Mononuclear cell (primary cell): ENCODE results near the gene BOK. TPM values are rescaled to one million over a fixed set of nuclear protein-coding genes. Genes with fewer than 3 reads are reported as not detected.
"Not testable (repeated sequence)": the region's sequence is repeated elsewhere in the genome, so short reads cannot be mapped to it uniquely, and the experiment has no call there.

Source experiments
- H3K27me3 ChIP-seq: 2 replicates; pipeline ENCODE4 v1.6.0; 2011; ENCODE audit warnings: low read length, control low read depth; ENCODE audit not compliant: insufficient read depth
- H3K4me1 ChIP-seq: 2 replicates; pipeline ENCODE4 v1.5.1; 2011; ENCODE audit warnings: mild to moderate bottlenecking, low read length, control low read depth; ENCODE audit not compliant: insufficient read depth
- H3K4me3 ChIP-seq: 2 replicates; pipeline ENCODE4 v1.5.1; 2011; ENCODE audit warnings: mild to moderate bottlenecking, low read length, moderate library complexity
- H3K9me3 ChIP-seq: 2 replicates; pipeline ENCODE4 v1.5.1; 2011; ENCODE audit warnings: low read depth, mild to moderate bottlenecking, control low read depth, low read length
- total RNA-seq: library from RNA; depleted of rRNA; stranded (reverse); fragments of >200 nt; gene quantifications from one replicate; pipeline ENCODE4 v1.2.3, GENCODE V29; 2012

The BOK gene
- total RNA-seq, 1 donor: 0.52 TPM

- Histone ChIP-seq H3K4me3 (no peak overlapping the region), H3K9me3 (no peaks in the 10 kb centered on the region), H3K4me1 (no peaks in the 10 kb centered on the region), H3K27me3 (peaks cover 29% of the 10 kb centered on the region)
Observed at GRCh38 chr2:241560883-241561474, 2.4 kb downstream of the BOK start.

- Histone ChIP-seq H3K4me3 (no peak overlapping the region), H3K4me1 (no peaks in the 10 kb centered on the region), H3K27me3 (peaks cover 25% of the 10 kb centered on the region), H3K9me3 (no peaks in the 10 kb centered on the region)
Observed at GRCh38 chr2:241561832-241562231, 3.3 kb downstream of the BOK start.

- H3K27me3 ChIP-seq: peaks cover 20% of the 10 kb centered on the region
- no peaks in the 10 kb centered on the region for H3K4me1 ChIP-seq
- H3K9me3 ChIP-seq: no peaks in the 10 kb centered on the region
- no peak overlapping the region for H3K4me3 ChIP-seq
Observed at GRCh38 chr2:241562269-241562891, 3.8 kb downstream of the BOK start.

DNA sequence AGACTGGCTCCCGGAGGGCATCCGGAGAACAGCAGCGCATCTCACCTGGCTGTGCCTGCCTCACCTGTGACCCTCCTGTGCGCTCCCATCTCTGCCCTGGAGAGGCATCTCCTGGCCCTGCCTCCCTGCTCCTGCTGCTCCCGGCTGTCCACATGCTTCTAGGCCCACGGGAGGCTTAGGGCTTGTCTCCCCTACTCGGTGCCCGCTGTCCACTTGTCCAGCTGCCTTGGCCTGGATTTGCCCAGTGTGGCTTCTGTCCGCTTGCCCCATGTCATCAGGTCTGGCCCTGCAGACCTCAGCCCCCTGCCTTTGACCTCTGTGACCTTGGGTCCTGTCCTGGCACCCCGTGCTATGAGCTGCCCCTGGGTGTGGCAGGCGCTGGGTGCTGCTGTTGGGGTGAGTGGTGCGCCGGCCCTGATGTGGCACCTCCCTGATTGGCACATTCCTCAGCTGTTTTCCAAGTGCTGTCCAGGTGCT is 4.5 kb downstream of the BOK start:
- Histone ChIP-seq H3K9me3 (no peaks in the 10 kb centered on the region), H3K27me3 (peaks cover 13% of the 10 kb centered on the region), H3K4me1 (no peaks in the 10 kb centered on the region), H3K4me3 (no peak overlapping the region)

DNA sequence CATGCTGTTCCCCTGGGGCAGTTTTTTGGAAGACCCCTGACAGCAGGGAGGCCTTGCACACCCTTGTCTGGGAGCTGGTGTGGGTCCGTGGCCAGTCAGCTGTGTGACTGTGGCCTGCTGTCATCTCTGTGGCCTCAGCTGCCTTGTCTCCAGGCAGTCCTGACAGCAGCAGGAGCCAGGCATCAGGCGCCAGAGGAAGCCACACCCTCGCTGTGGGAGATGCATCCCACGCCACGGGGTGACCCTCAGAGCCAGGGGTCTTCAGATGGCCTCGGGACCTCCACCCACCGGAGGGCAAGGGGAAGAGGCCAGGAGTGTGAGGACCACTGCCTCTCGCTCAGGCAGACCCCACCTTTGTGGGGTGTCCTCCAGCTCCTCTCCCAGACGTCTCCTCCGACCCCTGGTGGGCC is 5.0 kb downstream of the BOK start:
- H3K27me3 ChIP-seq: peaks cover 8% of the 10 kb centered on the region
- no peaks in the 10 kb centered on the region for H3K4me1 ChIP-seq
- no peak overlapping the region for H3K4me3 ChIP-seq
- H3K9me3 ChIP-seq: no peaks in the 10 kb centered on the region

DNA sequence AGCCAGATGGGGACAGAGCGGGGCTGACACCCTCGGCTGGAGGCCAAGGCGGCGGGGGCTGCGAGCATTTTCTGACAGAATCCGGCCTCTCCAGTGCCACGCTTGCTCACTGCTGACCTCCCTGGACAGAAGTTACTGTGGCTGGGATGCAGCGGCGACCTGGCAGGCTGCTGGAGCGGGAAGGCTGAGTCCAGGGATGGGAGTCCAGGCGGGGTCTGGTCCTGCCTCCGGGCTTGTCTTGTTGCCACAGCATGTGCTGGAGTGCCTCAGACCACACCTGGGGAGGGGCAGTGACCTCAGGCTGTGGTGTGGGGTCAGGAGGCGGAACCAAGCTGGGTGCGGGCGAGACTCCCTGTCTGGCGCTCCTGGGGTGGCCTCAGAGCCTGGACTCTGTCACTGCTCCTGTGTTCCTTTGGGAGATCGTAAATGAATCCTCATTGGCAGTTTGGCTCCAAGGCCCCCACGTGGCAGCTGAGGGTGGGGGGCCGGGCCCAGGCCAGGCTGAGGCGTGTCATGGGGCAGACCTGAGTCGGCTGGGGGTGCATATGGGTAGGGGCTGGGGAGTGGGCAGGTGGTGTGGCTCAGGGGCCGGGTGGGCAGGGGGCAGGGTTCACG is 5.5 kb downstream of the BOK start:
- peaks cover 8% of the 10 kb centered on the region for H3K27me3 ChIP-seq
- H3K4me1 ChIP-seq: no peaks in the 10 kb centered on the region
- H3K4me3 ChIP-seq: no peak overlapping the region
- no peaks in the 10 kb centered on the region for H3K9me3 ChIP-seq

GRCh38 chr2:241564596-241565410 is 6.3 kb downstream of the BOK start:
- Histone ChIP-seq H3K9me3 (no peaks in the 10 kb centered on the region), H3K4me1 (no peaks in the 10 kb centered on the region), H3K27me3 (peaks cover 4% of the 10 kb centered on the region), H3K4me3 (no peak overlapping the region)

DNA sequence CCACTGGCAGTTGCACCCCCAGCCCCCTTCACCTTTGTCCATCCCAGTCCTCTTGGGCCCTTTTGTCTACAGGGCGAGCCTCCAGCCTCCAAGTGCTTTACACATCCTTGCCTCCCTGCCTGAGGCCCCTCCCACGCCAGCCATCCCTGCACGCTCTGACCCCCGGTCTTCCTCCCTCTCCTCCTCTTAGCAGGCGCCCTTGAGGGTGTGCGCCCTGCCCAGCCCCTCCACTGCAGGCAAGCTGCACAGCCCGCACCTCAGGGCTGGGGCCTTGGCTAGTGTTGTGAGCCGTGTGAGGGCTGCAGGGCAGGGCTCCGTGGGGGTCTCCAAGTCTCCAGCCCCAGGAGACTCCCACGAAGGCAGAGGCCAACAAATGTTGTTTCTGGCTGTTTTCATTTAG is 6.9 kb downstream of the BOK start:
- no peaks in the 10 kb centered on the region for H3K9me3 ChIP-seq
- H3K27me3 ChIP-seq: no peaks in the 10 kb centered on the region
- no peak overlapping the region for H3K4me3 ChIP-seq
- no peaks in the 10 kb centered on the region for H3K4me1 ChIP-seq

DNA sequence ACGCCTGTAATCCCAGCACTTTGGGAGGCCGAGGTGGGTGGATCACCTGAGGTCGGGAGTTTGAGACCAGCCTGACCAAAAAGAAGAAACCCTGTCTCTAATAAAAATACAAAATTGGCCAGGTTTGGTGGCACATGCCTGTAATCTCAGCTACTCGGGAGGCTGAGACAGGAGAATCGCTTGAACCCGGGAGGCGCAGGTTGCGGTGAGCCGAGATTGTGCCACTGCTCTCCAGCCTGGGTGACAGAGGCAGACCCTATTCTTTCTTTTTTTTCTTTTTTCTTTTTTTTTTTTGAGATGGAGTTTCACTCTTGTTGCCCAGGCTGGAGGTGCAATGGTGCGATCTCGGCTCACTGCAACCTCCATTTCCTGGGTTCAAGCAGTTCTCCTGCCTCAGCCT is 7.5 kb downstream of the BOK start:
- not testable (repeated sequence) for H3K9me3 ChIP-seq, H3K4me3 ChIP-seq, H3K4me1 ChIP-seq

GRCh38 chr2:241566468-241566867 is 7.9 kb downstream of the BOK start:
- Histone ChIP-seq H3K9me3 (no peaks in the 10 kb centered on the region), H3K4me3 (no peak overlapping the region), H3K27me3 (no peaks in the 10 kb centered on the region), H3K4me1 (no peaks in the 10 kb centered on the region)

More for the DNA sequence above, 7.5 kb downstream of the BOK start:
- H3K27me3 ChIP-seq: not testable (repeated sequence)

- H3K4me3 ChIP-seq, H3K27me3 ChIP-seq, H3K4me1 ChIP-seq, H3K9me3 ChIP-seq: not testable (repeated sequence)
Observed at GRCh38 chr2:241567266-241567665, 8.7 kb downstream of the BOK start.

DNA sequence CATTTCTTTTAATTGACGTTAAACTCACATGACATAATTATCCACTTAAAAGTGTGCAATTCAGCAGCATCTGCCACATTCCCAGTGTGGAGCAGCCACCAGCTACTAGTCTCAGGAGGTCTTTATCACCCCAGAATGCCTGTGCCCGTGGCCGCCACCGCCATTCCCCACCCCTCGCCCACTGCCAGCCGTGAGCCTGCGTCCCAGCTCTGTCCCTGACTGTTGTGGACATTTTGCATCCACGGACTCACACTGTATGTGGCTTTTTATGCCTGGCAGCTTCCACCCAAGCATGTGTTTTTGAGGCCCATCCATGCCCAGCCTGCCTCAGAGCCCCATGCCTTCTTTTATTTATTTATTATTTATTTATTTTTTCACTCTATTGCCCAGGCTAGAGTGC is 9.2 kb downstream of the BOK start:
- no peaks in the 10 kb centered on the region for H3K4me1 ChIP-seq
- no peak overlapping the region for H3K4me3 ChIP-seq
- no peaks in the 10 kb centered on the region for H3K27me3 ChIP-seq
- H3K9me3 ChIP-seq: no peaks in the 10 kb centered on the region

DNA sequence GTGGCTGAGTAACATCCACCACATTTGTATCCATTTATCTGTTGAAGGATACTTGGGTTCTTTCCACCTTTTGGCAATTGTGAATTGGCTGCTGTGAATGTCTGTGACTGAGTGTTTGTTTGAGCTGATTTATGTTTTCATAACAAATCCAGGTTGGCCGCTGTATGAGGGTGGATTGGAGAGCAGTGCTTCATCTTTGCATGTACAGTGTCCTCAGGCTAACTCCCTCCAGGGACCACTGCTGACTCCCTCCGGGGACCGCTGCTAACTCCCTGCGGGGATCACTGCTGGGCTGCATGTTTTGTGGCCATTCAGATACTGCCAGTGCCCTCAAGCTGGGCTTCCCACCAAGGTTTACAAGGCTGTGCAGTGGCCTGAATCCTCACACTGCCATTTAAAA is 10.2 kb downstream of the BOK start:
- no peaks in the 10 kb centered on the region for H3K9me3 ChIP-seq
- H3K4me3 ChIP-seq: no peak overlapping the region
- H3K4me1 ChIP-seq: no peaks in the 10 kb centered on the region
- H3K27me3 ChIP-seq: no peaks in the 10 kb centered on the region

DNA sequence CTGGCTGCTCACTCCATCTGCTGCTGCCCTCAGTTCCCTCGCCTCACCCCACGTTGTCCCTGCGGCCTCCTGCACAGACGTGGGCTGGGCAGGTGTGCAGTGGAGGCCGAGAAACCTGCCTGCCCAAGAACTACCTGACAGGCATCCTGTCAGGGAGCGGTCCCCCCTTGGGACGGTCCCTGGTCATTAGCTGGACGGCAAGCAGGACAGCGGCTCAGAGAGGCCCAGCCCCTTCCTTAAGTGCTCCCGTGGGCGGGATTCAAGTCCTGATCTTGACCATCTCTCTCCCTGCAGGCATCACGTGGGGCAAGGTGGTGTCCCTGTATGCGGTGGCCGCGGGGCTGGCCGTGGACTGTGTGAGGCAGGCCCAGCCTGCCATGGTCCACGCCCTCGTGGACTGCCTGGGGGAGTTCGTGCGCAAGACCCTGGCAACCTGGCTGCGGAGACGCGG is 11.3 kb downstream of the BOK start:
- Histone ChIP-seq H3K9me3 (no peaks in the 10 kb centered on the region), H3K4me3 (no peak overlapping the region), H3K27me3 (no peaks in the 10 kb centered on the region), H3K4me1 (no peaks in the 10 kb centered on the region)

DNA sequence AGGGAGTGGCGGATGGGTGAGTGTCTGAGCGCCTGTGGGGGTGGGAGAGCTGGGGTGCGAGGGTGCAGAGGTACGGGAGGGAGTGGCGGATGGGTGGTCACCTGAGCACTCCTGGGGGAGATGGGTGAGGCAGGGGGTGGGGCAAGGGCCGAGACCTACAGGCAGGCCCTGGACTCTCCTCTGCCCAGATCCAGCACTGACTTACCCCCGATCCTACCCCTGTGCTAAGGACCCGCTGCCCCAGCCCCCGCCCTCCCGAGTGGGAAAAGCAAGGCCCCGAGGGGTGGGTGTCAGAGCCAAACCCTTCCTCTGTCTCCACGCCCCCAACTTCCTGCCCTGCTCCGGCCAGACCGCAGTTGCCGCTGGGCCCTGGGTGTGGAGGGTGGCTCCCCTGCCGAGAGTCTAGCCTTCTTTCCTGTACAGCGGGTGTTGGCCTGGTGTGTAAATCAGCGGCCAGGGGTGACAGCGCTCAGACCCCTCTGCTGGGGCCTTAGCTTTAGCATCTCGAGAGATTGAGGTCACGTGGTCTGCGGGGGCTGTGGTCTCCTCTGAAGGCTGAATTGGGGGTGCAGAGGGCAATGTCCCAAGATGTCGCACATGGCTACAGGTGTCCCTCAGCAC is 12.5 kb downstream of the BOK start:
- Histone ChIP-seq H3K4me3 (no peak overlapping the region), H3K4me1 (no peaks in the 10 kb centered on the region), H3K9me3 (no peaks in the 10 kb centered on the region), H3K27me3 (no peaks in the 10 kb centered on the region)
